Neural cell (in vitro differentiated cells): ENCODE data around the gene PEG3.

Experiments used
- EZH2 ChIP-seq: fragments of 200-600, 300-800 bp; shearing (Covaris generic), sonication (generic); IDR thresholded peaks from 2 replicates; pipeline ENCODE4 v1.6.1; 2014; ENCODE audit warnings: antibody characterized with exemption, low read length, borderline replicate concordance, mild to moderate bottlenecking; ENCODE audit not compliant: insufficient read depth, poor library complexity, severe bottlenecking
- POLR2AphosphoS5 ChIP-seq: IDR thresholded peaks from 2 replicates; pipeline ENCODE4 v1.6.1; 2012
- TAF1 ChIP-seq: IDR thresholded peaks from 2 replicates; pipeline ENCODE4 v1.6.1; 2012; ENCODE audit warnings: low read depth
- TF ChIP-seq, protein P1 (sequence below): fragments of 450-650 bp; IDR thresholded peaks from 2 replicates; pipeline ENCODE4 v1.5.1; 2014; ENCODE audit warnings: antibody characterized with exemption, mild to moderate bottlenecking, moderate library complexity; ENCODE audit not compliant: poor library complexity, severe bottlenecking

DNA sequence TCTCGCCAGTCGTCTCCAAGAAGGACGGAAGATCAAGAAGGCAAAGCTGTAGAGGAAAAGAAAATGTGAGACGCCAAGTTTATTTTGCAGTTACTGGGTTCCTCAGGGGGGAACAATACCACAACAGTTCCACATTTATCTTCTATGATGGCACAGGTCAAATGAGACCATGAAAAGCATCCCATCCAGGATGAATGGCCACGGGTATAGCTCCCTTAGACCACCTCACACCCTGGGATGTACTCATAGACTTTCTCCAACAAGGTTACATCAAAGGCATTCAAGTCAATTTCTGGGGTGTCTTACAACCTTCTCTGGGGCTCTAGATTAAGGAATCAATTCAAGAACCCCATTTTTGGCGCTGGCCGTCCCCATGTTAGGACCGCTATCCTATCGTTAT lies 4.5 kb downstream of the PEG3 start:
- TF ChIP-seq, protein P1, sequence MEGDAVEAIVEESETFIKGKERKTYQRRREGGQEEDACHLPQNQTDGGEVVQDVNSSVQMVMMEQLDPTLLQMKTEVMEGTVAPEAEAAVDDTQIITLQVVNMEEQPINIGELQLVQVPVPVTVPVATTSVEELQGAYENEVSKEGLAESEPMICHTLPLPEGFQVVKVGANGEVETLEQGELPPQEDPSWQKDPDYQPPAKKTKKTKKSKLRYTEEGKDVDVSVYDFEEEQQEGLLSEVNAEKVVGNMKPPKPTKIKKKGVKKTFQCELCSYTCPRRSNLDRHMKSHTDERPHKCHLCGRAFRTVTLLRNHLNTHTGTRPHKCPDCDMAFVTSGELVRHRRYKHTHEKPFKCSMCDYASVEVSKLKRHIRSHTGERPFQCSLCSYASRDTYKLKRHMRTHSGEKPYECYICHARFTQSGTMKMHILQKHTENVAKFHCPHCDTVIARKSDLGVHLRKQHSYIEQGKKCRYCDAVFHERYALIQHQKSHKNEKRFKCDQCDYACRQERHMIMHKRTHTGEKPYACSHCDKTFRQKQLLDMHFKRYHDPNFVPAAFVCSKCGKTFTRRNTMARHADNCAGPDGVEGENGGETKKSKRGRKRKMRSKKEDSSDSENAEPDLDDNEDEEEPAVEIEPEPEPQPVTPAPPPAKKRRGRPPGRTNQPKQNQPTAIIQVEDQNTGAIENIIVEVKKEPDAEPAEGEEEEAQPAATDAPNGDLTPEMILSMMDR = no peak
- TF ChIP-seq POLR2AphosphoS5 (no peak), TAF1 (no peak), EZH2 (no peak)
